B cell (primary cell): Measurements from ENCODE around the gene KRTAP13-1. TPM values are rescaled to one million over a fixed set of nuclear protein-coding genes. Genes with fewer than 3 reads are reported as not detected.

Experiments
- ATAC-seq: fragments of 200-7000 bp; cut with Tn5 transposase; one replicate; pipeline ENCODE4 v1.10.0; 2021; ENCODE audit warnings: low read depth, mild to moderate bottlenecking, moderate number of reproducible peaks, moderate library complexity
- CTCF ChIA-PET: fragments of 350-600 bp; sonication (Branson Sonifier 250); formaldehyde crosslinking; loops from one replicate; lab custom pipeline; 2021; ENCODE audit warnings: antibody characterized with exemption, inconsistent platforms; lab: Charles Lee
- POLR2A ChIA-PET: fragments of 350-600 bp; sonication (Branson Sonifier 250); formaldehyde crosslinking; loops from one replicate; lab custom pipeline; 2021; ENCODE audit warnings: antibody characterized with exemption; lab: Charles Lee
- DNase-seq: peaks from one replicate; pipeline ENCODE4 v3.0.0; 2013
- H2AFZ ChIP-seq: 2 replicates; pipeline ENCODE4 v1.6.1; 2012; ENCODE audit warnings: mild to moderate bottlenecking, low read depth, low read length; ENCODE audit not compliant: insufficient read depth, poor library complexity, severe bottlenecking
- H3K27ac ChIP-seq, 2 donors: 1 replicate in 1 of 2; 2 replicates in 1 of 2; pipeline ENCODE4 v1.5.1; 2012 to 2013; ENCODE audit warnings: low read length in 2 of 2, mild to moderate bottlenecking in 2 of 2, moderate library complexity in 1 of 2
- H3K27me3 ChIP-seq, 4 experiments: fragments of 200-600 bp in 1 of 4; sonication (generic) in 1 of 4; replicated peaks in 1 of 4; 1 replicate in 2 of 4; 2 replicates in 2 of 4; pipeline versions ENCODE4 v1.6.1 to v1.7.0; 2013 to 2016; ENCODE audit warnings: low read length in 3 of 4, mild to moderate bottlenecking in 2 of 4, mixed read lengths in 1 of 4, moderate library complexity in 1 of 4; ENCODE audit not compliant: insufficient read depth in 4 of 4, control insufficient read depth in 3 of 4; ENCODE audit errors: control extremely low read depth in 1 of 4
- H3K36me3 ChIP-seq, 2 experiments: replicated peaks in 1 of 2; 1 replicate in 1 of 2; 2 replicates in 1 of 2; pipeline versions ENCODE4 v1.6.1 to v1.7.1; 2013; ENCODE audit warnings: low read length in 1 of 2; ENCODE audit not compliant: insufficient read depth in 2 of 2, control insufficient read depth in 1 of 2; ENCODE audit errors: control extremely low read depth in 1 of 2, extremely low read depth in 1 of 2
- H3K4me1 ChIP-seq, 2 donors: fragments of 200-600 bp in 1 of 2; sonication (generic) in 1 of 2; 1 replicate in 1 of 2; 2 replicates in 1 of 2; pipeline versions ENCODE4 v1.5.1 to v1.6.1; 2013 to 2017; ENCODE audit warnings: low read length in 2 of 2; ENCODE audit not compliant: control insufficient read depth in 2 of 2, insufficient read depth in 2 of 2
- H3K4me2 ChIP-seq: replicated peaks from 2 replicates; pipeline ENCODE3; 2012; ENCODE audit warnings: mild to moderate bottlenecking, low read depth, low read length; ENCODE audit not compliant: poor library complexity, severe bottlenecking
- H3K4me3 ChIP-seq, 5 experiments: fragments of 200-600 bp in 1 of 5; sonication (generic) in 1 of 5; 1 replicate in 3 of 5; 2 replicates in 2 of 5; pipeline versions ENCODE4 v1.5.1 to v1.7.0; 2011 to 2016; ENCODE audit warnings: low read length in 4 of 5, mild to moderate bottlenecking in 4 of 5, low read depth in 2 of 5, control low read depth in 1 of 5, moderate library complexity in 1 of 5; ENCODE audit not compliant: insufficient read depth in 1 of 5; ENCODE audit errors: control extremely low read depth in 1 of 5, extremely low read depth in 1 of 5
- H3K79me2 ChIP-seq: fragments of 200-600 bp; sonication (generic); one replicate; pipeline ENCODE4 v1.6.0; 2016; ENCODE audit warnings: low read length; ENCODE audit not compliant: control insufficient read depth, insufficient read depth
- H3K9ac ChIP-seq: fragments of 200-600 bp; sonication (generic); 2 replicates; pipeline ENCODE4 v1.6.1; 2017; ENCODE audit warnings: mild to moderate bottlenecking, low read length, moderate library complexity
- H3K9me3 ChIP-seq, 3 donors: one replicate each; pipeline versions ENCODE4 v1.6.1 to v1.7.1; 2013; ENCODE audit warnings: low read length in 2 of 3; ENCODE audit not compliant: control insufficient read depth in 2 of 3, insufficient read depth in 1 of 3; ENCODE audit errors: control extremely low read depth in 1 of 3
- H4K20me1 ChIP-seq: 2 replicates; pipeline ENCODE4 v1.6.0; 2012; ENCODE audit warnings: mild to moderate bottlenecking, low read length; ENCODE audit not compliant: insufficient read depth, control insufficient read depth, poor library complexity, severe bottlenecking
- H3K27ac Mint-ChIP-seq: one replicate; pipeline ENCODE4 v1.8.0; 2021; ENCODE audit warnings: mixed read lengths
- H3K27me3 Mint-ChIP-seq: one replicate; pipeline ENCODE4 v1.8.0; 2021; ENCODE audit warnings: mixed read lengths
- H3K4me1 Mint-ChIP-seq: one replicate; pipeline ENCODE4 v1.8.0; 2021; ENCODE audit warnings: mixed read lengths
- H3K4me3 Mint-ChIP-seq: one replicate; pipeline ENCODE4 v1.8.0; 2021; ENCODE audit warnings: mixed read lengths
- H3K9me3 Mint-ChIP-seq: one replicate; pipeline ENCODE4 v1.8.0; 2022; ENCODE audit warnings: mixed read lengths; ENCODE audit not compliant: insufficient read depth
- EZH2 ChIP-seq: IDR thresholded peaks from 2 replicates; pipeline ENCODE4 v1.6.1; 2012; ENCODE audit warnings: borderline replicate concordance, low read depth, mild to moderate bottlenecking, moderate library complexity, low read length; ENCODE audit not compliant: insufficient read depth, poor library complexity, severe bottlenecking
- WGBS: methylation state at CpG from one replicate; pipeline ENCODE4 v1.1.5; 2013; ENCODE audit warnings: missing lambda C conversion rate; ENCODE audit not compliant: insufficient coverage; 5-methylcytosine and 5-hydroxymethylcytosine counted together
- intact Hi-C: fragments of 100-400 bp; cut with micrococcal nuclease; formaldehyde crosslinking; loops from one replicate; pipeline ENCODE4 v1.10.0; 2022
- polyA plus RNA-seq: library from polyadenylated mRNA; depleted of rRNA; stranded (reverse); fragments of >200 nt; gene quantifications from 2 replicates; pipeline ENCODE4 v1.2.3, GENCODE V29; 2012
- total RNA-seq, 2 donors: library from RNA; stranded (reverse); fragments of 120-200 nt in 1 of 2; gene quantifications; 1 replicate in 1 of 2; 2 replicates in 1 of 2; pipeline versions ENCODE4 v1.2.3 to v1.2.4, GENCODE V29; 2013 to 2022
- TF ChIP-seq, protein P1 (sequence below): fragments of 200-600 bp; IDR thresholded peaks from one replicate; pipeline ENCODE4 v1.8.0; 2022; ENCODE audit warnings: antibody characterized with exemption, mild to moderate bottlenecking

Gene KRTAP13-1
- total and polyA plus RNA-seq, 2 donors (not counting 1 experiment from before 2014, with no cell fraction given): not detected

DNA sequence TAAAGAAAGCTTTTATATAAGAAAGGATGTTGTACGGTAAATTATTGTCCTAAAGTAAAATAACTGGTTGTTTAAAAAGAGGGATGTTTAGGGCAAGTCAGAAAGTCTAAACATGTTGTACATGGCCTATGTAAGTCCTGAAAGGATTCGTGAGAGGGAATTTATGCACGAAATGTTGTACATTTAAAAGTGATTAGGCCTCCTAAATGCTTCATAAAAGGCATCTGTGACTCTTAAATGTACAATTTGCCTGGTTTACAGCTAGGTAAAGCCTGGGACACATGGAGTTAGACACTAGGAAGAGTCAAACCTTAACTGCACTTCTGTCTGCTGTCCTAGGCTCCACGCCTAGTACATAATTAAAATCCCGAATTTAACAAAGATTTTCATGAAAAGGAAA lies 20.2 kb downstream of the KRTAP13-1 start:
- Histone ChIP-seq H4K20me1 (no peaks in the 10 kb centered on the region), H3K36me3 (no peaks in the 10 kb centered on the region), H3K4me2 (no peak overlapping the region), H3K27me3 (no peaks in the 10 kb centered on the region), H3K4me3 (no peak overlapping the region), H3K27ac (no peak overlapping the region), H3K9ac (no peak overlapping the region), H3K4me1 (no peaks in the 10 kb centered on the region), H2AFZ (no peak overlapping the region), H3K9me3 (peaks cover 0 to 2% (median 0%) of the 10 kb centered on the region in 3 donors), H3K79me2 (no peaks in the 10 kb centered on the region)
- intact Hi-C loops: no loop called here
- DNase-seq (no peak), ATAC-seq (no peak)
- Mint-ChIP-seq H3K9me3 (no peaks in the 10 kb centered on the region), H3K27ac (no peak overlapping the region), H3K4me1 (no peaks in the 10 kb centered on the region), H3K4me3 (no peak overlapping the region), H3K27me3 (no peaks in the 10 kb centered on the region)
- 81% methylated on average over 4 of the region's 5 CpGs for WGBS
- POLR2A ChIA-PET: no interaction called here
- CTCF ChIA-PET: no interaction called here
- TF ChIP-seq, protein P1, sequence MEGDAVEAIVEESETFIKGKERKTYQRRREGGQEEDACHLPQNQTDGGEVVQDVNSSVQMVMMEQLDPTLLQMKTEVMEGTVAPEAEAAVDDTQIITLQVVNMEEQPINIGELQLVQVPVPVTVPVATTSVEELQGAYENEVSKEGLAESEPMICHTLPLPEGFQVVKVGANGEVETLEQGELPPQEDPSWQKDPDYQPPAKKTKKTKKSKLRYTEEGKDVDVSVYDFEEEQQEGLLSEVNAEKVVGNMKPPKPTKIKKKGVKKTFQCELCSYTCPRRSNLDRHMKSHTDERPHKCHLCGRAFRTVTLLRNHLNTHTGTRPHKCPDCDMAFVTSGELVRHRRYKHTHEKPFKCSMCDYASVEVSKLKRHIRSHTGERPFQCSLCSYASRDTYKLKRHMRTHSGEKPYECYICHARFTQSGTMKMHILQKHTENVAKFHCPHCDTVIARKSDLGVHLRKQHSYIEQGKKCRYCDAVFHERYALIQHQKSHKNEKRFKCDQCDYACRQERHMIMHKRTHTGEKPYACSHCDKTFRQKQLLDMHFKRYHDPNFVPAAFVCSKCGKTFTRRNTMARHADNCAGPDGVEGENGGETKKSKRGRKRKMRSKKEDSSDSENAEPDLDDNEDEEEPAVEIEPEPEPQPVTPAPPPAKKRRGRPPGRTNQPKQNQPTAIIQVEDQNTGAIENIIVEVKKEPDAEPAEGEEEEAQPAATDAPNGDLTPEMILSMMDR: no peak
- no peak for TF ChIP-seq EZH2

DNA sequence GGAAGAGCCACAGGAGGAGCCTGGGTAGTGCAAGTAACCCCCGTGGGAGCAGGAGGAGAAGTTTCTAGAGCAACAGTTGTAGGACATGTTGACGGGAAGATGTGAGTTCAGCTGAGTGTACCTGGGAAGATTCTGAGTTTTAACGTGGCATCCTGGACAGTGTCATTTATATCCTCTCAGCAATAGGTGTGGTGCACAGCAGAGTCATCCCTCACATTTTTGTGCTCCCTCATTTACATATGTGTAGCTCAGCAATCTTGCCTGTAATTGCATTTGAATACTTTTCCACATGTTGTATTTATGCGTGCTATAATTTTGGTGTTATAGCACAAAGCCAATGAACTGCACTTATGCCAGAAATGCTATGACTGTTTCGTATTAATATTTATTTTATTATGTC lies 30.0 kb downstream of the KRTAP13-1 start, which contains the start of gene KRTAP13-3:
TSS of gene KRTAP13-3 (minus strand) at position 101 of the 400 bp plus-strand sequence. CDS start at position 87, 14 bp downstream.
- no peak within 1 kb of the TSS for H3K27ac Mint-ChIP-seq
- Histone ChIP-seq H3K79me2 (no peaks in the 10 kb centered on the region), H3K4me2 (no peak within 1 kb of the TSS), H3K27me3 (no peaks in the 10 kb centered on the region), H3K36me3 (no peaks in the 10 kb centered on the region), H4K20me1 (no peaks in the 10 kb centered on the region), H2AFZ (no peak within 1 kb of the TSS), H3K4me3 (no peak within 1 kb of the TSS), H3K9me3 (peaks cover 0 to 9% (median 0%) of the 10 kb centered on the region in 3 donors), H3K9ac (no peak within 1 kb of the TSS), H3K4me1 (no peaks in the 10 kb centered on the region), H3K27ac (no peak within 1 kb of the TSS)
- H3K4me1 Mint-ChIP-seq: no peaks in the 10 kb centered on the region
- H3K27me3 Mint-ChIP-seq: no peaks in the 10 kb centered on the region
- CTCF ChIA-PET: no interaction called here
- no peak within 1 kb of the TSS for H3K4me3 Mint-ChIP-seq
- no peak for DNase-seq
- WGBS: 88% methylated on average over 3 of the region's 5 CpGs
- ATAC-seq: no peak
- intact Hi-C loops: no loop called here
- POLR2A ChIA-PET: no interaction called here
- TF ChIP-seq EZH2: no peak
- TF ChIP-seq, protein P1: no peak
- H3K9me3 Mint-ChIP-seq: no peaks in the 10 kb centered on the region
